GM23338 (cell line): ENCODE measurements around the gene C1RL. TPM values are rescaled to one million over a fixed set of nuclear protein-coding genes. Genes with fewer than 3 reads are reported as not detected.

ENCODE experiments used
- ATAC-seq: fragments of 200-7000 bp; cut with Tn5 transposase; 3 replicates; pipeline ENCODE4 v1.9.1; 2020
- DNase-seq: peaks from one replicate; pipeline ENCODE4 v3.0.0-alpha.2; 2015; ENCODE audit warnings: low spot score
- H2AFZ ChIP-seq: fragments of 200-600 bp; sonication (generic); 2 replicates; pipeline ENCODE4 v1.8.0; 2016; ENCODE audit warnings: antibody characterized with exemption, mild to moderate bottlenecking, moderate library complexity
- H3F3A ChIP-seq: fragments of 200-600 bp; sonication (generic); replicated peaks from 2 replicates; pipeline ENCODE4 v1.8.0; 2017; ENCODE audit warnings: antibody characterized with exemption, mixed run types, low read depth
- H3K27ac ChIP-seq: fragments of 200-600 bp; sonication (generic); 2 replicates; pipeline ENCODE4 v1.6.1; 2016; ENCODE audit warnings: low read depth
- H3K27me3 ChIP-seq: fragments of 200-600 bp; sonication (generic); 2 replicates; pipeline ENCODE4 v1.8.0; 2016; ENCODE audit warnings: mild to moderate bottlenecking, mixed run types, moderate library complexity; ENCODE audit not compliant: insufficient read depth
- H3K36me3 ChIP-seq: fragments of 200-600 bp; sonication (generic); 2 replicates; pipeline ENCODE4 v1.8.0; 2016; ENCODE audit warnings: mild to moderate bottlenecking; ENCODE audit not compliant: insufficient read depth
- H3K4me1 ChIP-seq: fragments of 200-600 bp; sonication (generic); 2 replicates; pipeline ENCODE4 v1.8.0; 2016; ENCODE audit warnings: mild to moderate bottlenecking, moderate library complexity; ENCODE audit not compliant: insufficient read depth
- H3K4me2 ChIP-seq: fragments of 200-600 bp; sonication (generic); 2 replicates; pipeline ENCODE4 v1.7.1; 2017; ENCODE audit warnings: mixed run types
- H3K4me3 ChIP-seq: fragments of 200-600 bp; sonication (generic); 2 replicates; pipeline ENCODE4 v1.6.1; 2016; ENCODE audit warnings: mixed run types
- H3K79me2 ChIP-seq: fragments of 200-600 bp; sonication (generic); replicated peaks from 2 replicates; pipeline ENCODE4 v1.8.0; 2017; ENCODE audit warnings: mild to moderate bottlenecking; ENCODE audit not compliant: insufficient read depth
- H3K9me2 ChIP-seq: fragments of 200-600 bp; sonication (generic); 2 replicates; pipeline ENCODE4 v1.8.0; 2017; ENCODE audit not compliant: insufficient read depth
- H4K20me1 ChIP-seq: fragments of 200-600 bp; sonication (generic); replicated peaks from 2 replicates; pipeline ENCODE4 v1.8.0; 2017; ENCODE audit warnings: mild to moderate bottlenecking; ENCODE audit not compliant: insufficient read depth
- H3K27ac Mint-ChIP-seq: 2 replicates; pipeline ENCODE4 v1.8.0; 2020; ENCODE audit warnings: inconsistent platforms, mild to moderate bottlenecking, moderate library complexity, mixed read lengths
- H3K27me3 Mint-ChIP-seq: 3 replicates; pipeline ENCODE4 v1.8.0; 2022; ENCODE audit warnings: low read depth, mild to moderate bottlenecking, moderate library complexity, mixed read lengths, inconsistent platforms; ENCODE audit not compliant: insufficient read depth, poor library complexity
- H3K36me3 Mint-ChIP-seq: 3 replicates; pipeline ENCODE4 v1.8.0; 2021; ENCODE audit warnings: low read depth, mild to moderate bottlenecking, inconsistent platforms, moderate library complexity, mixed read lengths
- H3K4me1 Mint-ChIP-seq: 3 replicates; pipeline ENCODE4 v1.8.0; 2020; ENCODE audit warnings: mild to moderate bottlenecking, inconsistent platforms, mixed read lengths
- H3K4me3 Mint-ChIP-seq: 3 replicates; pipeline ENCODE4 v1.8.0; 2021; ENCODE audit warnings: moderate library complexity, mild to moderate bottlenecking, inconsistent platforms, mixed read lengths
- H3K9me3 Mint-ChIP-seq: 3 replicates; pipeline ENCODE4 v1.8.0; 2020; ENCODE audit warnings: moderate library complexity, mild to moderate bottlenecking, inconsistent platforms, mixed read lengths
- ETS1 ChIP-seq: IDR thresholded peaks from 2 replicates; pipeline ENCODE4 v1.6.1; 2016; ENCODE audit warnings: antibody characterized with exemption
- POLR2AphosphoS5 ChIP-seq: IDR thresholded peaks from 2 replicates; pipeline ENCODE4 v1.6.1; 2016; ENCODE audit warnings: antibody characterized with exemption, low read depth
- long read RNA-seq: library from polyadenylated mRNA; unstranded; transcript quantifications from one replicate; pipeline ENCODE4 v2.0.0, GENCODE V29; 2020; ENCODE audit not compliant: unreplicated experiment
- polyA plus RNA-seq: library from polyadenylated mRNA; unstranded; fragments of >200 nt; fragmentation: Nextera tagmentation; extraction: Ambion mirVana; gene quantifications from 2 replicates; pipeline ENCODE4 v1.2.1, GENCODE V29; 2016
- total RNA-seq: library from RNA; depleted of rRNA; stranded (reverse); fragments of >200 nt; shearing (Covaris generic); gene quantifications from 2 replicates; pipeline ENCODE4 v1.2.3, GENCODE V29; 2014; rRNA removed
- TF ChIP-seq, protein P1 (sequence below): fragments of 250-450 bp; sonication (Bioruptor Pico); IDR thresholded peaks from 2 replicates; pipeline ENCODE4 v1.5.0; 2020; ENCODE audit warnings: mild to moderate bottlenecking, moderate library complexity
- TF ChIP-seq, protein P2 (sequence below), 2 experiments: fragments of 200-600 bp in 1 of 2; sonication (generic) in 1 of 2; conservative IDR thresholded peaks; 2 replicates each; pipeline versions ENCODE4 v1.5.1 to v1.6.1; 2016 to 2017; ENCODE audit warnings: antibody characterized with exemption in 2 of 2, low read depth in 2 of 2, mild to moderate bottlenecking in 2 of 2, moderate library complexity in 1 of 2

C1RL gene
- total RNA-seq (8.8 and 10.0 TPM in 2 replicates), polyA plus RNA-seq (7.3 and 9.1 TPM in 2 replicates)
- long read RNA-seq, partial matches to known transcripts = 1 of 5 reads
- long read RNA-seq, other reads (novel, unspliced or antisense) = 1 of 5 reads

DNA sequence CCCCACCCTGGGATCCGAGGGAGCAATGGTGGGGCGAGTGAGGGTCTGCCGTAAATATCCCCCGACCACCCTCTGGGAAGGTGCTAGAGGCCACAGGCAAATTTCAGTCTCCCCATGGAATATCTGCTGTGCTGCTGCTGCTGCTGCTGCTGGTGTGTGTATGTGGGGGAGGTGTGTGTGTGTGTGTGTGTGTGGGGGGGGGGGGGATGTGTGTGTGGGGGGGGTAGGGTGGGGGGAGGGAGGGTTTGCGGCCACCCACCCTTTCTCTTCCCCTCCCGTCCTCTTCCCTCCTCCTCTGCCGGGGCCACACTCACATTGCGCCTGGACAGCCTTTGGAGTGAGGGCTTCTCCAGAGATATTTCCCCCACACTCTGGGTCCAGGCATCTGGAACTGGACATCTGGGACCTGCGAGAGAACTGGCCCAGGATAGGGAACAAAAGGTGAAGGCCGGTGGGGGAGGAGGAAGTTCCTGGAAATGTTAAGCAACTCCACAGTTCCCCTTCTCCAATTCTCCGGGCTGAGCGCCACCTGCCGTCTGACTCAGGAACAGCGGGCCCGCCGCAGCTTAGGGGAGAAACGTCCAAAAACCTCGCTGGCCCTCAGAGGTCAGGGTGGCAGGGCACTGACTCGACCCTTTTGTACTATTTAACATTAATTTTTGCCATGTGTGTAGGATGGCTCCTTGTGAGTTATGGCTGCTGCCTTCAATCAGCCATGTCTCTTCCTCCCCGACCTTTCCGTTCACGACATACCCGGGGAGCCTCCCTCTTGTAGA, at the start of gene C1RL:
C1RL (minus strand) TSS at position 419 of the 776 bp plus-strand sequence; CDS start at position 385, 34 bp downstream.
- peak within 1 kb of the TSS; percentile 91 for H3K4me2 ChIP-seq

DNA sequence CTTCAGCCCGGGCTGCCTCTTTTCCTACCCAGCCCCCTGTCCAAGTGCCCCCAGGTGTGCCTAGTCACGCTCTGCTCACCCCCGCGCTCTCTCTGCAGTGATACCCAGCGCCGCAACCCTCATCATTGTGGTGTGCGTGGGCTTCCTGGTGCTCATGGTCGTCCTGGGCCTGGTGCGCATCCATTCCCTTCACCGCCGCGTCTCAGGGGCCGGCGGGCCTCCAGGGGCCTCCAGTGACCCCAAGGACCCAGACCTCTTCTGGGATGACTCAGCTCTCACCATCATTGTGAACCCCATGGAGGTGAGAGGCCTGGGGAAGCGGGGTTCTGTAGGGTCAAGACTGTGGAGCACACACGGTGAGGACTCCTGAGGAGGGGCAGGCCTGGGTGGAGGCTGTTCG, 48.4 kb upstream of the C1RL start:
- H4K20me1 ChIP-seq = no peaks in the 10 kb centered on the region
- TF ChIP-seq, protein P1, sequence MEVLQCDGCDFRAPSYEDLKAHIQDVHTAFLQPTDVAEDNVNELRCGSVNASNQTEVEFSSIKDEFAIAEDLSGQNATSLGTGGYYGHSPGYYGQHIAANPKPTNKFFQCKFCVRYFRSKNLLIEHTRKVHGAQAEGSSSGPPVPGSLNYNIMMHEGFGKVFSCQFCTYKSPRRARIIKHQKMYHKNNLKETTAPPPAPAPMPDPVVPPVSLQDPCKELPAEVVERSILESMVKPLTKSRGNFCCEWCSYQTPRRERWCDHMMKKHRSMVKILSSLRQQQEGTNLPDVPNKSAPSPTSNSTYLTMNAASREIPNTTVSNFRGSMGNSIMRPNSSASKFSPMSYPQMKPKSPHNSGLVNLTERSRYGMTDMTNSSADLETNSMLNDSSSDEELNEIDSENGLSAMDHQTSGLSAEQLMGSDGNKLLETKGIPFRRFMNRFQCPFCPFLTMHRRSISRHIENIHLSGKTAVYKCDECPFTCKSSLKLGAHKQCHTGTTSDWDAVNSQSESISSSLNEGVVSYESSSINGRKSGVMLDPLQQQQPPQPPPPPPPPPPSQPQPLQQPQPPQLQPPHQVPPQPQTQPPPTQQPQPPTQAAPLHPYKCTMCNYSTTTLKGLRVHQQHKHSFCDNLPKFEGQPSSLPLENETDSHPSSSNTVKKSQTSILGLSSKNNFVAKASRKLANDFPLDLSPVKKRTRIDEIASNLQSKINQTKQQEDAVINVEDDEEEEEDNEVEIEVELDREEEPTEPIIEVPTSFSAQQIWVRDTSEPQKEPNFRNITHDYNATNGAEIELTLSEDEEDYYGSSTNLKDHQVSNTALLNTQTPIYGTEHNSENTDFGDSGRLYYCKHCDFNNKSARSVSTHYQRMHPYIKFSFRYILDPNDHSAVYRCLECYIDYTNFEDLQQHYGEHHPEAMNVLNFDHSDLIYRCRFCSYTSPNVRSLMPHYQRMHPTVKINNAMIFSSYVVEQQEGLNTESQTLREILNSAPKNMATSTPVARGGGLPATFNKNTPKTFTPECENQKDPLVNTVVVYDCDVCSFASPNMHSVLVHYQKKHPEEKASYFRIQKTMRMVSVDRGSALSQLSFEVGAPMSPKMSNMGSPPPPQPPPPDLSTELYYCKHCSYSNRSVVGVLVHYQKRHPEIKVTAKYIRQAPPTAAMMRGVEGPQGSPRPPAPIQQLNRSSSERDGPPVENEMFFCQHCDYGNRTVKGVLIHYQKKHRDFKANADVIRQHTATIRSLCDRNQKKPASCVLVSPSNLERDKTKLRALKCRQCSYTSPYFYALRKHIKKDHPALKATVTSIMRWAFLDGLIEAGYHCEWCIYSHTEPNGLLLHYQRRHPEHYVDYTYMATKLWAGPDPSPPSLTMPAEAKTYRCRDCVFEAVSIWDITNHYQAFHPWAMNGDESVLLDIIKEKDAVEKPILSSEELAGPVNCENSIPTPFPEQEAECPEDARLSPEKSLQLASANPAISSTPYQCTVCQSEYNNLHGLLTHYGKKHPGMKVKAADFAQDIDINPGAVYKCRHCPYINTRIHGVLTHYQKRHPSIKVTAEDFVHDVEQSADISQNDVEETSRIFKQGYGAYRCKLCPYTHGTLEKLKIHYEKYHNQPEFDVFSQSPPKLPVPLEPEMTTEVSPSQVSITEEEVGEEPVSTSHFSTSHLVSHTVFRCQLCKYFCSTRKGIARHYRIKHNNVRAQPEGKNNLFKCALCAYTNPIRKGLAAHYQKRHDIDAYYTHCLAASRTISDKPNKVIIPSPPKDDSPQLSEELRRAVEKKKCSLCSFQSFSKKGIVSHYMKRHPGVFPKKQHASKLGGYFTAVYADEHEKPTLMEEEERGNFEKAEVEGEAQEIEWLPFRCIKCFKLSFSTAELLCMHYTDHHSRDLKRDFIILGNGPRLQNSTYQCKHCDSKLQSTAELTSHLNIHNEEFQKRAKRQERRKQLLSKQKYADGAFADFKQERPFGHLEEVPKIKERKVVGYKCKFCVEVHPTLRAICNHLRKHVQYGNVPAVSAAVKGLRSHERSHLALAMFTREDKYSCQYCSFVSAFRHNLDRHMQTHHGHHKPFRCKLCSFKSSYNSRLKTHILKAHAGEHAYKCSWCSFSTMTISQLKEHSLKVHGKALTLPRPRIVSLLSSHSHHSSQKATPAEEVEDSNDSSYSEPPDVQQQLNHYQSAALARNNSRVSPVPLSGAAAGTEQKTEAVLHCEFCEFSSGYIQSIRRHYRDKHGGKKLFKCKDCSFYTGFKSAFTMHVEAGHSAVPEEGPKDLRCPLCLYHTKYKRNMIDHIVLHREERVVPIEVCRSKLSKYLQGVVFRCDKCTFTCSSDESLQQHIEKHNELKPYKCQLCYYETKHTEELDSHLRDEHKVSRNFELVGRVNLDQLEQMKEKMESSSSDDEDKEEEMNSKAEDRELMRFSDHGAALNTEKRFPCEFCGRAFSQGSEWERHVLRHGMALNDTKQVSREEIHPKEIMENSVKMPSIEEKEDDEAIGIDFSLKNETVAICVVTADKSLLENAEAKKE = no peak
- no peak for TF ChIP-seq POLR2AphosphoS5

More for the DNA sequence above, at the start of gene C1RL:
- Mint-ChIP-seq H3K36me3 (peaks cover 23% of the 10 kb centered on the region), H3K4me1 (peaks cover 16% of the 10 kb centered on the region), H3K4me3 (peak within 1 kb of the TSS; percentile 94), H3K27ac (peak within 1 kb of the TSS; percentile 94), H3K27me3 (peaks cover 20% of the 10 kb centered on the region), H3K9me3 (peaks cover 16% of the 10 kb centered on the region)
- DNase-seq = peak; percentile 92
- TF ChIP-seq ETS1 = no peak
- TF ChIP-seq, protein P2, sequence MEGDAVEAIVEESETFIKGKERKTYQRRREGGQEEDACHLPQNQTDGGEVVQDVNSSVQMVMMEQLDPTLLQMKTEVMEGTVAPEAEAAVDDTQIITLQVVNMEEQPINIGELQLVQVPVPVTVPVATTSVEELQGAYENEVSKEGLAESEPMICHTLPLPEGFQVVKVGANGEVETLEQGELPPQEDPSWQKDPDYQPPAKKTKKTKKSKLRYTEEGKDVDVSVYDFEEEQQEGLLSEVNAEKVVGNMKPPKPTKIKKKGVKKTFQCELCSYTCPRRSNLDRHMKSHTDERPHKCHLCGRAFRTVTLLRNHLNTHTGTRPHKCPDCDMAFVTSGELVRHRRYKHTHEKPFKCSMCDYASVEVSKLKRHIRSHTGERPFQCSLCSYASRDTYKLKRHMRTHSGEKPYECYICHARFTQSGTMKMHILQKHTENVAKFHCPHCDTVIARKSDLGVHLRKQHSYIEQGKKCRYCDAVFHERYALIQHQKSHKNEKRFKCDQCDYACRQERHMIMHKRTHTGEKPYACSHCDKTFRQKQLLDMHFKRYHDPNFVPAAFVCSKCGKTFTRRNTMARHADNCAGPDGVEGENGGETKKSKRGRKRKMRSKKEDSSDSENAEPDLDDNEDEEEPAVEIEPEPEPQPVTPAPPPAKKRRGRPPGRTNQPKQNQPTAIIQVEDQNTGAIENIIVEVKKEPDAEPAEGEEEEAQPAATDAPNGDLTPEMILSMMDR (conservative IDR thresholded peaks at IDR 0.05; ENCODE audit: low read depth in 2 of 2) = peak; percentile 83 to 91
- H2AFZ ChIP-seq = peak within 1 kb of the TSS; percentile 21
- H3K79me2 ChIP-seq = peaks cover 14% of the 10 kb centered on the region; the same call in 1 of the 2 replicates
- no peaks in the 10 kb centered on the region for H3K9me2 ChIP-seq
- H3F3A ChIP-seq = no peaks in the 10 kb centered on the region
- no peaks in the 10 kb centered on the region; the same call in 1 of the 2 replicates for H4K20me1 ChIP-seq
- H3K27me3 ChIP-seq = no peaks in the 10 kb centered on the region
- peak within 1 kb of the TSS; percentile 87 for H3K27ac ChIP-seq
- no peaks in the 10 kb centered on the region for H3K36me3 ChIP-seq
- ATAC-seq = peak; percentile 63
- H3K4me3 ChIP-seq = peak within 1 kb of the TSS; percentile 81
- H3K4me1 ChIP-seq = peaks cover 12% of the 10 kb centered on the region

More for the DNA sequence above, 48.4 kb upstream of the C1RL start:
- Mint-ChIP-seq H3K36me3 (no peaks in the 10 kb centered on the region; the same call in 2 of the 3 replicates), H3K9me3 (no peaks in the 10 kb centered on the region; the same call in 2 of the 3 replicates), H3K27me3 (peaks cover 3% of the 10 kb centered on the region), H3K4me3 (no peak overlapping the region), H3K27ac (peak overlapping the region; percentile 37), H3K4me1 (no peaks in the 10 kb centered on the region; the same call in 2 of the 3 replicates)
- no peak overlapping the region for H3K27ac ChIP-seq
- H3K4me3 ChIP-seq = no peak overlapping the region
- H3K27me3 ChIP-seq = no peaks in the 10 kb centered on the region
- no peak for DNase-seq
- H3K4me2 ChIP-seq = no peak overlapping the region
- H3K9me2 ChIP-seq = no peaks in the 10 kb centered on the region
- no peaks in the 10 kb centered on the region for H3K4me1 ChIP-seq
- H3K79me2 ChIP-seq = no peaks in the 10 kb centered on the region
- H2AFZ ChIP-seq = no peak overlapping the region
- no peaks in the 10 kb centered on the region for H3K36me3 ChIP-seq
- no peaks in the 10 kb centered on the region for H3F3A ChIP-seq
- ATAC-seq = no peak
